Hematopoietic multipotent progenitor cell treated with erythropoietin and hydrocortisone succinate and interleukin-3 and kit ligand, for 4 days (in vitro differentiated cells): Measurements from ENCODE around the gene ZBTB40.
A peak's percentile ranks its signal among the peaks of the same experiment; 100 is the strongest.

Source experiments
- DNase-seq: peaks from one replicate; pipeline ENCODE4 v3.0.0-alpha.2; 2015

The ZBTB40 gene, protein sequence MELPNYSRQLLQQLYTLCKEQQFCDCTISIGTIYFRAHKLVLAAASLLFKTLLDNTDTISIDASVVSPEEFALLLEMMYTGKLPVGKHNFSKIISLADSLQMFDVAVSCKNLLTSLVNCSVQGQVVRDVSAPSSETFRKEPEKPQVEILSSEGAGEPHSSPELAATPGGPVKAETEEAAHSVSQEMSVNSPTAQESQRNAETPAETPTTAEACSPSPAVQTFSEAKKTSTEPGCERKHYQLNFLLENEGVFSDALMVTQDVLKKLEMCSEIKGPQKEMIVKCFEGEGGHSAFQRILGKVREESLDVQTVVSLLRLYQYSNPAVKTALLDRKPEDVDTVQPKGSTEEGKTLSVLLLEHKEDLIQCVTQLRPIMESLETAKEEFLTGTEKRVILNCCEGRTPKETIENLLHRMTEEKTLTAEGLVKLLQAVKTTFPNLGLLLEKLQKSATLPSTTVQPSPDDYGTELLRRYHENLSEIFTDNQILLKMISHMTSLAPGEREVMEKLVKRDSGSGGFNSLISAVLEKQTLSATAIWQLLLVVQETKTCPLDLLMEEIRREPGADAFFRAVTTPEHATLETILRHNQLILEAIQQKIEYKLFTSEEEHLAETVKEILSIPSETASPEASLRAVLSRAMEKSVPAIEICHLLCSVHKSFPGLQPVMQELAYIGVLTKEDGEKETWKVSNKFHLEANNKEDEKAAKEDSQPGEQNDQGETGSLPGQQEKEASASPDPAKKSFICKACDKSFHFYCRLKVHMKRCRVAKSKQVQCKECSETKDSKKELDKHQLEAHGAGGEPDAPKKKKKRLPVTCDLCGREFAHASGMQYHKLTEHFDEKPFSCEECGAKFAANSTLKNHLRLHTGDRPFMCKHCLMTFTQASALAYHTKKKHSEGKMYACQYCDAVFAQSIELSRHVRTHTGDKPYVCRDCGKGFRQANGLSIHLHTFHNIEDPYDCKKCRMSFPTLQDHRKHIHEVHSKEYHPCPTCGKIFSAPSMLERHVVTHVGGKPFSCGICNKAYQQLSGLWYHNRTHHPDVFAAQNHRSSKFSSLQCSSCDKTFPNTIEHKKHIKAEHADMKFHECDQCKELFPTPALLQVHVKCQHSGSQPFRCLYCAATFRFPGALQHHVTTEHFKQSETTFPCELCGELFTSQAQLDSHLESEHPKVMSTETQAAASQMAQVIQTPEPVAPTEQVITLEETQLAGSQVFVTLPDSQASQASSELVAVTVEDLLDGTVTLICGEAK

DNA sequence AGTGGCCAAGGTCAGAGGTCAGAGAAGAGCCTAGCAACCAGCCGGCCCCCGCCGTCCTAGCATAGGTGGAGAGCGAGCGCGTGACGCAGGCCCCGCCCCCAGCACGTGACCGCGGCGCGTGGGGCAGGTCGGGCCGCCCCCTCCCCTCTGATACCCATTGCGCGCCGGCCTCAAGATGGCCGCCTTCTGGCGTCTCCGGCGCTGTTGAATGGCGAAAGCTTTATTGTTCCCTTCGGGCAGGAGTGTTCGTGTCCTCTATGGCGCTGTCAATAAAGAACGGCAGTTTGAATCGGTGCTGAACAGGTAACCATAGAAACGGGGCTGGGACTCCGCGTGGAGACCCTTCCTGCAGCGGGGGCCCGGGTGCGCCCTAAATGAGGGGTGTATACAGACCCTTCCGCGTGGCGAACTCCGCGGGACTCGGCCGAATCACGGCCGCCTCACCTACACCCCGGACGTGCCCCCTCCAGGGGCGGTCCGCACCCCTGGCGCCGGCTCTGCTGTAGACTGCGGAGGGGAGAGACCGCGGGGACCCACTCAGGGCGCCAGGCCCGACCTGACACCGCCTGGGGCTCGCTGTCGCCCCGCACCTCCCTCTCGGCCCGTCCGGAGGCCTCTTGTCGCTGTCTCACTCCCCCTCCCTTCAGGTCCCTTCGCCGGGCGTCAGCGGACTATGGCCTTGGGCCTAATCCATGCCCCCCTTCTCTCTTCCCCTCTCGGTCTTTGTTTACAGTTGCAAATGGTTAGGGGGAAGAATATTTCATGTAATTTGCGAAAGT lies at the start of gene ZBTB40:
Gene ZBTB40 (plus strand): TSS at position 150 of the 779 bp plus-strand sequence. CDS start 38,098 bp downstream, outside the sequence.
- peak; percentile 98 for DNase-seq

DNA sequence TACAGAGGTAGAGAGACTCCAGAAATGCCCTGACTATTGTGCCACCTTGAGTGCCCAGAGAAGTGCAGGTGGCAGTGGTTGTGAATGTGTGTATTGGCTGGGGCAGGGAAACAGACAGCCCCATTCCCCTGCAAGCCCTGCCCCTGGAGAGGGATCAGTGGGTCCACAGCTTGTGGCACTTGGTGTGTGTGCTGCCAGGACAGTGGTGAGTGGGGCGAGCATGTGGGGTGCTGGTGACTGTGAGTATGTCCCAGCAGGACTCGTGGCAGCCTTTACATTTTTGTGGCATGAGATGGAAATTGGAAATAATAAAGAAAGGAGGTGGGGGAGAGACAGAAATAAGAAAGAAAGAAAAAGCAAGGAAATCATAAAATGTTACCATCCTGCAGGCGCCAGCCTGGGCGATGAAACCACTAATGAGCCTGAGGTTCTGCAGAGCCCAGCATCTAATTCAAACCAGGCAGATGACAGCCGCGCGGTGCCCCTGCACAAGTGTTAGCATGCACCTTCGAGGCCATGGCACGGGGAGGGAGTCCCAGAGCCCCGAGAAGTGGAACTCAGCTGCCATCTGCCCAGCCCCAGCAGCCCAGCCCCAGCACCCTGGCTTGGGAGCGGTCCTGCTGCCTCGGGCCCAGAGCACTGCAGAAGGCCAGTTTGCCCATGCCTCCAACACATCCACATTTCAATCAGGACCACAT lies 49.1 kb upstream of the ZBTB40 start:
- no peak for DNase-seq

DNA sequence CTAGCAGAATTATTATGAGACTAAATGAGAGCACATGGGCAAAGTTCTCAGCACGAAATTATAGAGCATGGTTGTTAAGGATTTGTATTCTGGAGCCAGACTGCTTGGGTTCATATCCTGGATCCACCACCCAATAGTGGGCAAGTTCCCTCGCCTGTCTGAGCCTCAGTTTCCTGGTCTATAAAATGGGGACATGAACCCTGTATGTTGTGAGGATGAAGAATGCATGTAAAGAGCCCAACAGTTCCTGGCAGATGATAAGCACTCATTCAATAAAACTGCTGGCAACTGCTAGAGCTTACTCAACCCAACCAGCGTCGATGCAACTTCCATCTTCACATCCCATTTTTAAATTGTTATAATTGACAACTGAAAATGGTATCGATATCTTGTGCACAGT lies 47.2 kb upstream of the ZBTB40 start:
- no peak for DNase-seq

DNA sequence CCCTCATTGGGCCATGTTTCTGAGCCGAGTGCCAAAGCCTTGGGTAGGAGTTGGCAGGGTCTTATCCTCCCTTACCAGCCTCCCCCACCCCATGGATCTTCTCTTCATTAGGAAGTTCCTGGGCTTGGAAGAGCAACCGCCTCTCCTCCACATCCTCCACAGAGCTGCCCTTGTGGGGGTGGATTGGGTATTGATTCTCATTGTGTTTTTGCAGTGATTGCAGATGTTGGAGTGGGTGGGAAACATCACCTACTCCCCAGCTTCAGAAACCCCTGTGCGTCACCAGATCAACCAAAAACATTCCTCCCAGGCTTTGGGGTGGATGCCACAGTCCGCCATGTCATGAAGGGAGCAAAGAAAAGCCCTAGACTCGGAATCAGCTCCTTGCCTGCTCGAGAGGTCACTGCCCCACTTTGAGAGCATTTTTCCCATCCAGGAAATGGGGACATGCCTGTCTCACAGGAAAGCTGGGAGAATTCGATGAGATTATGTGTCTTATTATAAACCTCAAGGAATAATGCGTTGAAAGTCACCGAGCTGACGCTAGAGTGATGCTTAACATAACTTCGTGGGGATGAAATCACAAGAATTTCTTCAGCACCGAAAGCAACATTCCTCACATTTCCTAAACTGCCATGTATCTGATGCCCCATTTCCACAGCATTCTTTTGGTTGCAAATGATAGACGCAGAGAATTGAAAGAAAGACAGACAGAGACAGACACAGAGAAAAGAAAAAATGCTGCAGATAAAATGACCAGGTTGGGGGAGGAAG lies 44.7 kb upstream of the ZBTB40 start:
- DNase-seq = no peak

DNA sequence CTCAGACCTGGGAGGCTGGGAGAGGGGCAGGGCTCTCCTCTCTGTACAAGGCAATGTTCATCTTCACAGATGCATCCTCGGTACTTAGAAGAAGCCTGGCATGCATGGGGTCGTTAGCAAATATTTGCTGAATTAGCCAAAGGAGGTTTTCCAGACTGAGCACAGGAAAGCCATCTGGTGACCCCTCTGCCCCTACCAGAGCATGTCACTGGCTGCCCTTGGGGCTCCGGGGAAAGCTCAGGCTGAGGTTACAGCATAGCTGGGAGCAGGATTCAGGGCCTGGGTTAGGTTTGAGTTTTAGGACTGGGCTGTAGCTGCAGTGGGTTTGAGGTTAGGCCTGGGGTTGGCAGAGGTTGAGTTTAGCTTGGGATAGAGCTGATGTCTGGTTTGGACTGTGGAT lies 43.4 kb upstream of the ZBTB40 start:
- no peak for DNase-seq

DNA sequence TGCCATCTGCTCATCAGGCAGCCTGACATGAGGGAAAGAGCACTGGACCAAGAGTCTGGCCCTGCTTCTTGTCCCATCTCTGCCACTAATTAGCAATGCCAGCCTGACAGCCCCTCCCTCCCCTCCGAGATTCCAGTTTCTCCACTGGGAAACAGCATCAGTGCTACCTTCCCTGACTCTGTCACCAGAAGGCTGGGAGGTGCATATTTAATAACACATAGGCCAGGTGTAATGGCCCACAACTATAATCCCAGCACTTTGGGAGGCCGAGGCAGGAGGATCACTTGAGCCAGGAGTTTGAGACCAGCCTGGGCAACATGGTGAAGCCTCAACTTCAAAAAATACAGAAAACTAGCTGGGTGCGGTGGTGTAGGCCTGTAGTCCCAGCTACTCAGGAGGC lies 41.2 kb upstream of the ZBTB40 start:
- DNase-seq = no peak

- no peak for DNase-seq
Observed at GRCh38 chr1:22410928-22411495, 40.6 kb upstream of the ZBTB40 start.

DNA sequence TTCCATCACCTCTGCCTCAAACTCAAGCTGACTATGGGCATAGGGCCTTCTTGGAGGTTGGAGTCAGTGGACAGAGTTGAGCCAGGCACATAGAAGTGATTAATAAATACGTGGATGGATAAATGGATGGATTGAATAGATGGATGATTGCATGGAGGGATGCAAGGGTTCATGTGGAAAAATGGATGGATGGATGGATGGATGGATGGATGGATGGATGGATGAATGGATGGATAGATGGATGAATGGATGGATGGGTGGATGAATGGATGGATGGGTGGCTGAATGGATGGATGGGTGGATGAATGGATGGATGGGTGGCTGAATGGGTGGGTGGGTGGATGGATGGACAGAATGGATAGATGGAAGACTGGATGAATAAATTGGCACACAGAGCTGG lies 40.1 kb upstream of the ZBTB40 start:
- DNase-seq = no peak

GRCh38 chr1:22412932-22413727 lies 38.5 kb upstream of the ZBTB40 start:
- DNase-seq = no peak

DNA sequence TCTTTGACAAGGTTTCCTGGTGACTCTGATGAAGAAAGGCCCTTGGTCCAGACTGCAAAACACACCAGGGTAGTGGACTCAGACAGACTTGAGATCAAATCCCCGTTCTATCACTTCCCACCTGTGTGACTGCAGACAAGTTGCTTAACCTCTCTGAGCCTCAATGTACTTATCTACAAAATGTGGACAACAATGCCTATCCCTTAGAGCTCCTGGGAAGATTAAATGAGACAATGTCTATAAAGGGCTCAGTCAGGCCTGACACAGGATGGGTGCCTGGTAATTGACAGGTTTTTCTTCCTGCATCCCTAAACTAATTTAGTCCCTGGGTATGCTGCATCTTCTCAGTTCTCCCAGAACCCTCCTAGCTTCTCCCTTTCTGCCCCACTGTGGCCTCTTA lies 37.9 kb upstream of the ZBTB40 start:
- no peak for DNase-seq

DNA sequence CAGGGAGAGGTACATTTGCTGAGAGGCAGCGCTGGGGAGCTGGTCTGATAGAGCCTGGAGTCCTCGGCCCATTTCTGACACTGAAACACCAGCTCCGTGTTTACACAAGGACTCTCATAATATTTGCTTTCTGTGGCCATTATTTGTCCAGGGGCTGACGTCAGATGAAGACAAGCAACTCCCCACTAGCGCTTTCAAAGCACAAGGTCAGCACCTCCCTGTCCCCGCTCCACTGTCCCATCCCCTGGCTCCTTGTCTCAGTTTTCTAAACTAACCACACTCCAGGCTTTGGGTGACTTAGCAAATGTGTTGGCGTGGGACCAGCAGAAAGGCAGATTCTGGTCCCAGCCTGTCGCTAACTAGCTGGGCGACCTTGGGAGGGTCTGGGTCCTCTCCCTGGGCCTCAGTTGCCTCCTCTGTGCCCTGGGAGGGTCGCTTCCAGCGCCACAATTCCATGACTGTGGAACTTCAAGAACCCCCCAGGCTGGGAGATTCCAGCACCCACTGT lies 37.4 kb upstream of the ZBTB40 start:
- no peak for DNase-seq

GRCh38 chr1:22415489-22415888 lies 36.2 kb upstream of the ZBTB40 start:
- DNase-seq = no peak

DNA sequence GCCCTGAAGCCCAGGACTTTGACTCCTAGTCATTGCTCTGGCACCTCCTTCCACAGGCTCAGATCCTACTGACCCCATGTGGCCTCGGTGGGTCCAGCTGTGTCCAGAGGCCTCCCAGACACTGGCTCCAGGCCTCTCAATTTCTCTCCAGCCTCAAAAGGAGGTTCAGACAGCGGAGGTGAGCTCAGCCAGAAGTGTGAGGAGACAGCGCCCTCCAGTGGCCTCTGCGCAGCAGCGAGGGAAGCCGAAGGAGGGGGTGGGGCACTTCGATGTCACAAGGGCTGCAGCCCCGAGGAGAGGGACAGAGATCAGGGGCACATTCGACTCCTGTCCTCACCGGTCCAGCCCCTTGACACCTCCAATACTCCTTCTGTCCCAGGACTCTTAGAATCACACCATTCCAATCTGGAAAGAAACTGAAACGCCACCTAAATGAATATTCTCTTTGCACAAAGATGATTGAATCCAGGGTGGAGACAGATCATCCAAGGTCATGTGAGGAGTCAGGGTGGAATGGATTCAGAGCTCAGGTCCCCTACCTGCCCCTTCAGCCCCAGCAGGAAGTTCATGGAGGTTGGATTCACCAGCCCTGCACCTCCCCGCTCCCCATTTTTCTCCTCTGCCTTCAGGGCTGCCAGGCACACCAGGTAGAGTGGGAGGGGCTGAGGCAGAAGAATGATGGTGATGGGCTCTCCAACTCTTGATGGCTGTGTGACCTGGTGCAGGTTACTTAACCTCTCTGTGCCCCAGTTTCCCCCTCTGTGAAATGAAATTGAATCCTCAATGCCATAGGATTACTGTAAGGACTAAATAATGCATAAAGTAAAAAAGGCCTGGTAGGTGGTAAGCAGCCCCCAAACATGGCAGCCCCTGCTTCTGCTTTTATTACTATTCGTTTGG lies 34.8 kb upstream of the ZBTB40 start:
- peak; percentile 86 for DNase-seq

- no peak for DNase-seq
Observed at GRCh38 chr1:22417466-22417865, 34.2 kb upstream of the ZBTB40 start.

- DNase-seq = no peak
Observed at GRCh38 chr1:22418312-22418711, 33.3 kb upstream of the ZBTB40 start.

GRCh38 chr1:22418933-22419382 lies 32.7 kb upstream of the ZBTB40 start:
- no peak for DNase-seq

- DNase-seq = peak; percentile 89
Observed at GRCh38 chr1:22420455-22421053, 31.1 kb upstream of the ZBTB40 start.

DNA sequence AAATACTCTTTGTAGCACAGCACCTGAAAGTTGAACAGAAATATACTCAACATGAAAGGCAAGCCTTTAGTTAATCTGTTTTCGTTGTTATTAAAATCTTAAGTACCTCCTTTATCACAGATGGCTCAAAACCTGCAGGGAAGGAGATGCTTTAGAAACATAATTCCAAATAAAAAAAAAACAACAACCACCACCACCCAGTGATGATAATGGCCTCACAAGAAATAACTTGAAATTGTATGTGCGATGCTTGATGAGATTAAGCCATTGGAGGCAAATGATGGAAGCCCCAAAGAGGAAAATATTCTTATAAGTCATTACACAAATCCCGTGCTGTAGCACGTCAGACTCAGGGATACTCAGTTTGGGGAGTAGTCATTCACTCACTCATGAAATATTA lies 24.9 kb upstream of the ZBTB40 start:
- no peak for DNase-seq
